ENCODE data around the gene CGN. TPM values are rescaled to one million over a fixed set of nuclear protein-coding genes. Genes with fewer than 3 reads are reported as not detected.

Gene CGN
- total and polyA plus RNA-seq, 5 experiments from 2014 or later = 0.08 to 2.7 (median 1.3) TPM

- H3K4me3 Mint-ChIP-seq = no peak overlapping the region
- POLR2A ChIA-PET = no interaction called here
- ATAC-seq (no peak), DNase-seq (no peak)
- H3K27ac Mint-ChIP-seq = peak overlapping the region in 1 of 10 donors; percentile 57
- peaks cover 0 to 2% (median 0%) of the 10 kb centered on the region in 4 donors for H3K4me1 Mint-ChIP-seq
- peaks cover 0 to 5% (median 1%) of the 10 kb centered on the region in 9 donors for H3K9me3 Mint-ChIP-seq
- H3K27me3 Mint-ChIP-seq = peaks cover 0 to 8% (median 4%) of the 10 kb centered on the region in 5 donors
- peaks cover 0 to 4% (median 4%) of the 10 kb centered on the region in 3 donors for H3K36me3 Mint-ChIP-seq
These were observed 31.7 kb upstream of the CGN start for GRCh38 chr1:151479462-151479861.

GRCh38 chr1:151482017-151482416 lies 29.2 kb upstream of the CGN start:
- DNase-seq (no peak), ATAC-seq (no peak)
- H3K4me1 Mint-ChIP-seq = no peaks in the 10 kb centered on the region
- H3K27ac Mint-ChIP-seq = no peak overlapping the region
- H3K4me3 Mint-ChIP-seq = no peak overlapping the region
- POLR2A ChIA-PET = no interaction called here
- peaks cover 0 to 5% (median 1%) of the 10 kb centered on the region in 9 donors for H3K9me3 Mint-ChIP-seq
- peaks cover 0 to 3% (median 0%) of the 10 kb centered on the region in 5 donors for H3K27me3 Mint-ChIP-seq
- H3K36me3 Mint-ChIP-seq = peaks cover 0 to 4% (median 4%) of the 10 kb centered on the region in 3 donors

DNA sequence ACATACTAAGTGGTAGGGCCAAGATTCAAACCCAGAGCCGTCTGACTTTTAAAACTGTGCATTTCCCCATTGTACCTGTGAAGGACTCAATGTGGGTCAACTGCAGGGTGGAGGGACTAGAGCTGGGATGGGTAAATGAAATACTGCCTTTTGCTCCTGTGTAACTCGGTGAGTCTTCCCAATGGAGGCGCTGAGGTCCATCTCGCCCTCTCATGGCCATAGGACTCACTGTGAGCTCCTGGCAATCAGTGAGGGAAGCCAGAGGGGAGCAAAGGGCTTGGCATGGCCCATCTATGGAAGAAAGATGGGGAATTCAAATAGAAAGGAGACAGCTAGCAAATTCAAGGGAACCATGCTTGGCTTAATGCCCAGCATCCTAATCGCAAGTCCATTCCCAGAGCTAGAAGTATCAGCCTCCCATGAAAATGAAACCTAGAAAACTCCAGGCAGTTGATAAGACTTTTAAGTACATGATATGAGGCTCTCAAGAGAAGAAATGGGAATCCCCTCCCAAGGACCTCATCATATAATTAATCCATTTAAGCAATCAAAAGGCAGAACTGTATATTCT lies 25.4 kb upstream of the CGN start:
- Mint-ChIP-seq H3K4me3 (no peak overlapping the region), H3K4me1 (no peaks in the 10 kb centered on the region), H3K27me3 (no peaks in the 10 kb centered on the region), H3K9me3 (peaks cover 0 to 5% (median 1%) of the 10 kb centered on the region in 9 donors), H3K36me3 (peaks cover 0 to 4% (median 4%) of the 10 kb centered on the region in 3 donors), H3K27ac (peak overlapping the region in 1 of 10 donors; percentile 57)
- POLR2A ChIA-PET = no interaction called here
- no peak for ATAC-seq
- no peak for DNase-seq

- DNase-seq = no peak
- POLR2A ChIA-PET = no interaction called here
- Mint-ChIP-seq H3K36me3 (peaks cover 0 to 4% (median 4%) of the 10 kb centered on the region in 3 donors), H3K9me3 (peaks cover 0 to 5% (median 1%) of the 10 kb centered on the region in 9 donors), H3K4me1 (no peaks in the 10 kb centered on the region), H3K27ac (no peak overlapping the region), H3K27me3 (no peaks in the 10 kb centered on the region), H3K4me3 (no peak overlapping the region)
- ATAC-seq = no peak
These were observed 24.6 kb upstream of the CGN start for GRCh38 chr1:151486557-151486956.

GRCh38 chr1:151491641-151492040 lies 19.5 kb upstream of the CGN start:
- H3K27me3 Mint-ChIP-seq = no peaks in the 10 kb centered on the region
- POLR2A ChIA-PET = no interaction called here
- no peaks in the 10 kb centered on the region for H3K36me3 Mint-ChIP-seq
- H3K9me3 Mint-ChIP-seq = no peaks in the 10 kb centered on the region
- H3K4me1 Mint-ChIP-seq = peaks cover 0 to 3% (median 1%) of the 10 kb centered on the region in 4 donors
- DNase-seq (no peak), ATAC-seq (no peak)
- no peak overlapping the region for H3K4me3 Mint-ChIP-seq
- H3K27ac Mint-ChIP-seq = no peak overlapping the region

- Mint-ChIP-seq H3K27me3 (no peaks in the 10 kb centered on the region), H3K4me3 (no peak overlapping the region), H3K27ac (no peak overlapping the region), H3K9me3 (no peaks in the 10 kb centered on the region), H3K4me1 (peaks cover 0 to 3% (median 1%) of the 10 kb centered on the region in 4 donors), H3K36me3 (no peaks in the 10 kb centered on the region)
- DNase-seq (no peak), ATAC-seq (no peak)
- POLR2A ChIA-PET = no interaction called here
These were observed 19.1 kb upstream of the CGN start for GRCh38 chr1:151492120-151492519.

- Mint-ChIP-seq H3K9me3 (no peaks in the 10 kb centered on the region), H3K4me3 (no peak overlapping the region), H3K36me3 (no peaks in the 10 kb centered on the region), H3K27ac (no peak overlapping the region), H3K27me3 (no peaks in the 10 kb centered on the region), H3K4me1 (peaks cover 0 to 3% (median 1%) of the 10 kb centered on the region in 4 donors)
- no peak for ATAC-seq
- POLR2A ChIA-PET = no interaction called here
- DNase-seq = no peak
These were observed 18.1 kb upstream of the CGN start for GRCh38 chr1:151493042-151493441.

GRCh38 chr1:151494741-151495281 lies 16.4 kb upstream of the CGN start:
- H3K4me3 Mint-ChIP-seq = no peak overlapping the region
- H3K4me1 Mint-ChIP-seq = peaks cover 0 to 3% (median 1%) of the 10 kb centered on the region in 4 donors
- H3K27me3 Mint-ChIP-seq = no peaks in the 10 kb centered on the region
- POLR2A ChIA-PET = no interaction called here
- ATAC-seq (peak in 1 of 2 donors; percentile 25), DNase-seq (no peak)
- H3K9me3 Mint-ChIP-seq = no peaks in the 10 kb centered on the region
- no peak overlapping the region for H3K27ac Mint-ChIP-seq
- H3K36me3 Mint-ChIP-seq = no peaks in the 10 kb centered on the region

DNA sequence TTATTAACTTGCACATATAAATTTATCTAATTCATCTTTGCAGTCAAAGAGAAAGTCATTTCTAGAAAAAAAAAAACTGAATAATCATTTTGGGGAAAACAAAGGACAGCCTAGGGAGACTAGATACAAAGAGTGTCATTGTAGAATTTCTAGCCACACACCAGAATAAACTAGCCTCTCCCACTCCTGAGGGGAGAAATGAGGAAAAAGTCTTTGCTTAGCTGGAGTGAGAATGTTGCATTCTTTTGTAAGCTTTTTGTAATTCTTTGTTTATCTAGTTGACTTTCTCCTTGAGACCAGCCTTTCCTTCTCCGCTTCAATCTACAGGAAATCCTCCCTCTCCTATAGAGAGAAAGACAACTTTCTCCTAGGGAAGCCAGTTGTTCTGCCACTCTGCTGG lies 15.9 kb upstream of the CGN start:
- Mint-ChIP-seq H3K27ac (no peak overlapping the region), H3K36me3 (no peaks in the 10 kb centered on the region), H3K4me1 (peaks cover 0 to 3% (median 1%) of the 10 kb centered on the region in 4 donors), H3K4me3 (no peak overlapping the region), H3K27me3 (no peaks in the 10 kb centered on the region), H3K9me3 (no peaks in the 10 kb centered on the region)
- POLR2A ChIA-PET = no interaction called here
- ATAC-seq (no peak), DNase-seq (no peak)

GRCh38 chr1:151499365-151499764 lies 11.8 kb upstream of the CGN start:
- Mint-ChIP-seq H3K27ac (no peak overlapping the region), H3K4me1 (peaks cover 0 to 2% (median 0%) of the 10 kb centered on the region in 4 donors), H3K27me3 (no peaks in the 10 kb centered on the region), H3K36me3 (no peaks in the 10 kb centered on the region), H3K9me3 (no peaks in the 10 kb centered on the region), H3K4me3 (no peak overlapping the region)
- POLR2A ChIA-PET = no interaction called here
- DNase-seq = no peak
- no peak for ATAC-seq

- Mint-ChIP-seq H3K36me3 (no peaks in the 10 kb centered on the region), H3K4me1 (no peaks in the 10 kb centered on the region), H3K27me3 (no peaks in the 10 kb centered on the region), H3K27ac (no peak overlapping the region), H3K4me3 (no peak overlapping the region), H3K9me3 (no peaks in the 10 kb centered on the region)
- DNase-seq (no peak), ATAC-seq (no peak)
- POLR2A ChIA-PET = no interaction called here
These were observed 11.3 kb upstream of the CGN start for GRCh38 chr1:151499930-151500329.

DNA sequence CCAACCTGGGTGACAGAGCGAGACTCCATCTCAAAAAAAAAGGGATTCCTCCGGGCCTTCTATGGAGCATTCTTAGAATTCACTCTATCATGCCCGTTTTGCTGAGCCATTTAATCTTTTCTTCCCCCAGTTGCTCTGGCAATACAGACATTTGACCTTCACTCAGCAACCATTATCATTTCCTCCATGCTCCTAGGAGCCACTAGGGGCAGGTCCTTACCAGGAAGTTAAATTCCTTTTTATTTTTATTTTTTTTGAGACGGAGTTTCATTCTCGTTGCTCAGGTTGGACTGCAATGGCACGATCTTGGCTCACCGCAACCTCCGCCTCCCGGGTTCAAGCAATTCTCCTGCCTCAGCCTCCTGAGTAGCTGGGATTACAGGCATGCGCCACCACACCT lies 9.7 kb upstream of the CGN start:
- POLR2A ChIA-PET = no interaction called here
- ATAC-seq (no peak), DNase-seq (no peak)
- peak overlapping the region in 1 of 10 donors; percentile 7 for H3K27ac Mint-ChIP-seq
- H3K9me3 Mint-ChIP-seq = no peaks in the 10 kb centered on the region
- no peaks in the 10 kb centered on the region for H3K36me3 Mint-ChIP-seq
- no peaks in the 10 kb centered on the region for H3K4me1 Mint-ChIP-seq
- H3K27me3 Mint-ChIP-seq = no peaks in the 10 kb centered on the region
- H3K4me3 Mint-ChIP-seq = no peak overlapping the region

DNA sequence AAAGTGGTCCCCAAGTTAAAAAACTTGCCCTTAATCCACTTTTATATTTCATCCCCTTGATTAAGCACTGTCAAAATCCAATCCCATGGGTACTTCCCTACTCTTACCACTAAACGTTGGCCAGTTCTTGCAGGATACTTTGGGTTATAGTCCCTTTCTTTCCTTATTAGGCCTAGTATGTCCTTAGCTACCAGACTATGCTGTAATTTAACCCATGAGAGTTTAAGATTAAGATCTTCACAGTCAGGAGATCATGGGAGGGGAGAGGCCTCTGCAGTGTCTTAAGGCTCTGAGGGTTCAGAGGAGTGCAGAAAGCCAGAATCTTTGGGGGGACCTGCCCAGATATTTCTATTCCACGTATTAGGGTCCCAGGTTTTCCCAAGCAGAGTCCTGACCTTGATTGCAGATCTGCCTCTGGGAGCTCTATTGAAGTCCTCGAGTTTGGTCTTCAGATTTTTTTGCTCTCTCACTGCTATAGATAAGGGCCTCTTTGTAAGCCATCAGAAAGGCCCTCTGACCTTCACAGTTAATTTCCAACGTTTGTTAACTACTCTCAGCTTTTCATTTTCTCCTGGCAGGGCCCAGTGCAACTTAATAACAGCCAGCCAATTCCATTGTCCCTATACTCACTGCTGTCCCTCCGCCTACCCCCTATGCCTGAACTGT lies 9.0 kb upstream of the CGN start:
- no peak overlapping the region for H3K27ac Mint-ChIP-seq
- POLR2A ChIA-PET = no interaction called here

More for the DNA sequence above, 9.0 kb upstream of the CGN start:
- DNase-seq (no peak), ATAC-seq (no peak)
- Mint-ChIP-seq H3K9me3 (no peaks in the 10 kb centered on the region), H3K4me3 (no peak overlapping the region), H3K4me1 (peaks cover 0 to 2% (median under 1%) of the 10 kb centered on the region in 4 donors), H3K36me3 (no peaks in the 10 kb centered on the region), H3K27me3 (no peaks in the 10 kb centered on the region)

Measured in naive thymus-derived CD8-positive, alpha-beta T cell (primary cell).